Measurements from ENCODE around the gene CMC2.

CMC2 gene

DNA sequence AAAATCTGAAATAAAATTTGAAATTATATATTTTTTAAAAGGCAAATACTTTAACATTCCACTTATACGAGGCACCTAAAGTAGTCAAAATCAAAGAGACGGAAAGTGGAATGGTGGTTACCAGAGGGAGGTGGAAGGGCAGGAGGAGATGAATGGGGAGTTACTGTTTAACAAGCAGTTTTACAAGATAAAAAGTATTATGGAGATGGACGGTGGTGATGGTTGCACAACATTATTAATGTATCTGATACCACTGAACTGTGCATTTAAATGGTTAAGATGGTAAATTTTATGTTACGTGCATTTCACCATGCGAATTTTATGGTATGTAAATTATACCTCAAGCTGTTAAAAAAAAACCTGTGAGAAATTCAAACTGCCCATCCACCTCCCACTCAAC is 5.4 kb downstream of the CMC2 start:
- DNase-seq: no peak

GRCh38 chr16:81000873-81001272 is 5.8 kb downstream of the CMC2 start:
- DNase-seq: no peak

DNA sequence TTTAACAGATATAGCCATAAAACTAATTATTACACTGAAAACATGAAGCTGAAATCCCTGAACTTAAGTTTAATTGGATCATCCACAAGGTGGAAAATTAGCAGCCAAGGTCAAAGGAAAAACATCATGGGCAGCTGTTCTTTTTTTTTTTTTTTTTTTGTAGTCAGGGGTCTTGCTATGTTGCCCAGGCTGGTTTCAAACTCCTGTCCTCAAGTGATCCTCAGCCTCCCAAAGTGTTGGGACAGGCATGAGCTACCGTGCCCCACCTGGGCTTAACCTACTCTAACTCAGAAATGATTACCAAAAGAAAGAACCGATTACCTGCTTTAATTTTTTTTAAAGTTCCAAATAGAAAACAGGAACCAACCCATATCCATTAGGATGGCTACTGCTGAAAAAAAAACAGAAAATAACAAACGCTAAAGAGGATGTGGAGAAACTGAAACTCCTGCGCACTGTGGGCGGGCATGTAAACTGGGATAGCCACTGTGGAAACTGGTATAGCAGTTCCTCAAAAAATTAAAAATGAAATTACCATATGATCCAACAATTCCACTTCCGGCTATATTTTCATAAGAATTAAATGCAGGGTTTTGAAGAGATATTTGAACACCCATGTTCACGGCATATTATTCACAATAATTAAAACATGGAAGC is 8.6 kb downstream of the CMC2 start:
- no peak for DNase-seq

DNA sequence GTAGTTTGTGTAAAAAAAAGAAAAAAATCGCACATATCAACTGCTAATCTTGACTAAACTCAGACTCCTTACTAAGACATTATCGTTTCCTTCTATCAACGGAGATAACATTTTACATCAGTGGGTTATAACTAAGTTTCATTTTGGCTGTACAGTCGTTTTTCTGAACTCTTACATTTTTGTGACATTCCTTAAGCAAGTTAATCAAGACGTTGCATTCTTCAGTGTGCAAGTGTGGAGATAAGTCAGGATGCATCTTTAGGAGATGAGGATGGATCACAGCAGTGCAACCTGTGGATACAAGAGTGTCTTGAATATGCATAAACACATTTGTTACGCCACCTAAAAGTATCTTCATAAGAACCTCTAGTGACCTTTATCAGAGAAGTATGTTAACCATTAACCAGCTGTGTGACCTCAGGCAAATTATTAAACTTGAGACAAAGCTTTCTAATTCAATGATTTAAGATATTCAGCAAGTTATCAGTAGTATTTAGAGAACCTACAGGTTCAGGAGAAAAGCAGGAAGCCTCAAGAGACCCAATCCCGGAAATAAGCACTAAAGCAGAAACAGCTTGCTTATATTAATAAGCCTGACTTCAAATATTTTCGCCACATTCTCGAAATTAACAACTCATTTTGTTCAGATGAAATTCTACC is 9.4 kb downstream of the CMC2 start:
- peak; percentile 32 for DNase-seq

GRCh38 chr16:80996688-80997138 is 10.0 kb downstream of the CMC2 start:
- no peak for DNase-seq

- peak; percentile 43 for DNase-seq
Measured at GRCh38 chr16:80994451-80994850, 12.2 kb downstream of the CMC2 start.

GRCh38 chr16:80993834-80994233 is 12.9 kb downstream of the CMC2 start:
- no peak for DNase-seq

DNA sequence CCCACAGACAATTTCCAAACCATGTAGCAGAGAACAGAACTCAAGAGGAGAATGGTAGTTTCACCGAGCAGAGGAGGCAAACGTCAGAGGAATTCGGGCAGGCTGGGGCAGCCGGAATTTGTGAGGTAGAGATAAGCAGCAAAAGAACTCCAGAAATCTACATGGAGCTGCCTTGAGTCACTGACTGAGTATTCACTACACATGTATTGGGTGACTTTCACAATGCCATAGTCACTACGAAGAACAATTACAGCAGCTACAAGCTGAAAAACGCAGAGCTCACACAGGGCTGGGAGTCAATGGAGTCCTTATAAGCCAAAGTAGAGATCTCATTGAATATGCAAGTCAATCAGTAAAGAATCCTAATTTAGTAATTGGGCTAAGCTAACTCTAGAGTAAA is 13.4 kb downstream of the CMC2 start:
- peak; percentile 92 for DNase-seq

DNA sequence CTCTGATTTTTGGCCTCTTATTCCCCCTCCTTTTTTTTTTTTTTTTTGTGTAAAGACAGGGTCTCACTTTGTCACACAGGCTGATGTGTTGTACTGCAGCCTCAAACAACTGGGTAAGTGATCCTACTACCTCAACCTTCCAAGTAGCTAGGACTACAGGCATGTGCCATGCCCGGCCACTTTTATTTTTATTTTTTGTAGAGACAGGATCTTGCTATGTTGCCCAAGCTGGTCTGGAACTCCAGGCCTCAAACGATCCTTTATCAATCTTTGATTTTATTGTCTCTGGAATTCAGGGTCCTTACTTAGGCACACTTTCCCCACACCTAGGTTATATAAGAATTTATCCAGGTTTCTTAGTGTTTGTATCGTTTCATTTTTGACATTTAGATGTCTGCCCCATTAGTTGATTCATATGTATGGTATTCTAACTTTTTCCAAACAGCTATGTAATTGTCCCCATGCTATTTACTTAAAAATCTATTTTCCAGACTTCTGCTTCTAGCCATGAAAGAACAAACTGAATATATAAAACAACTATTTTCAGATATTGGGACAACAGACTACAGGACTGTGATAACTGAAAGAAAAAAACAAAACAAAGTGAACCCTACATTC is 13.9 kb downstream of the CMC2 start:
- DNase-seq: no peak

DNA sequence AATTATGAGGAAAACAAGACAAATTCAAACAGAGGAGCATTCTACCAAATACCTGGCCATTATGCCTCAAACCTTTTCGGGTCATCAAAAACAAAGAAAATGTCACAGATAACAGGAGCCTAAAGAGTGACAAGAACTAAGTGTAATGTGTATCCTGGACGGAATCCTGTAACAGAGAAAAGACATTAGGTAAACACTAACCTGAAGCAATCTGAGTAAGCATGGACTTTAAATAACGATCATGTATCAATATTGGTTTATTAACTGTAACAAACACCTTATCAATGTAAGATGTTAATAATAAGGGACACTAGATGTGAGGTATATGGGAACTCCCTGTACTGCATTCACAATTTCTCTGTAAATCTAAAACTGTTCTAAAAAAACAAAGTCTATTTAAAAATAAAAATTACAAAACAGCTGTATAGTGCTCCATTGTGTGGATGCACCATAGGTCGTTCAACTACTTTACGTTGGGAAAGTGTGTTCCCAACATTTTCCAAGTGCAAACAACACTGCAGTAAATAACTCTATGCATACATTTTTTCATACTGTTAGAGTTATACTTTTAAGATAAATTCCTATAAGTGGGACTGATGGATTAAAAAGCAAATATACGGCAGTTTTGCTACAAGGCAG is 14.8 kb downstream of the CMC2 start:
- no peak for DNase-seq

DNA sequence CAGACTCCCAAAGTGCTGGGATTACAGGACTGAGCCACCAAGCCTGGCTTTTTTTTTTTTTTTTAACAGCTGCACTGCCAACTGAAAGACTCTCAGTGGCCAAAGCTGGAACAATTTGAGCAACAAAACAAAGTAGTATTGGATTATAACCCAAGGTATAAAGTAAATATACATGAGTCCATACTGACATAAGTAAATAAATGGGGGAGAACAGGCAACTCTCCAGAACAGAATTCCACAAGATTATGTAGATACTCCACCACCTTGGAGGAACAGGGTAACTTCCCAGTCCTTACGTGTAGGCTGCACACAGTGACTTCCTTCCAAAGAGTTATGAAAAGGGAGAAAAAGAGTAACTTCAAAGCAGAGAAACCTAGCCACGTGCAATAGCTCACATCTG is 15.7 kb downstream of the CMC2 start:
- no peak for DNase-seq

- DNase-seq: no peak
Measured at GRCh38 chr16:80990577-80990976, 16.1 kb downstream of the CMC2 start.

GRCh38 chr16:80989801-80990200 is 16.9 kb downstream of the CMC2 start:
- no peak for DNase-seq

DNA sequence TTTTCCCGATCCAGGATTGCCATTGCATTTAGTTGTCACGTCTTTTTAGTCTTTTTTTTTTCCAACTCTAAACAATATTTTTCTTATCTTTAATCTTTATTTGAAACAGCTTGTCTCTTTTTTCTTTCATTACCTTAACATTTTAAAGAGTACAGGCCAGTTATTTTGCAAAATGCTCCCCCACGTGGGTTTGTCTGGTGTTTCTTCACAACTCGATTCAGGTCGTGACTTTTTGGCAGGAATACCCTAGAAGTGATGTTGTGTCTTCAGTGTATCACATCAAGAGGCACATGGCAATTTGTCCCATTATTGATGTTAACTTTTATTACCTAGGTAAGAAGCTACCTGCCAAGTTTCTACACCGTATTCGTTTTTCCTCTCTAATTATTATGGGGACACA is 17.9 kb downstream of the CMC2 start:
- no peak for DNase-seq

- no peak for DNase-seq
Measured at GRCh38 chr16:80986557-80986956, 20.1 kb downstream of the CMC2 start.

DNA sequence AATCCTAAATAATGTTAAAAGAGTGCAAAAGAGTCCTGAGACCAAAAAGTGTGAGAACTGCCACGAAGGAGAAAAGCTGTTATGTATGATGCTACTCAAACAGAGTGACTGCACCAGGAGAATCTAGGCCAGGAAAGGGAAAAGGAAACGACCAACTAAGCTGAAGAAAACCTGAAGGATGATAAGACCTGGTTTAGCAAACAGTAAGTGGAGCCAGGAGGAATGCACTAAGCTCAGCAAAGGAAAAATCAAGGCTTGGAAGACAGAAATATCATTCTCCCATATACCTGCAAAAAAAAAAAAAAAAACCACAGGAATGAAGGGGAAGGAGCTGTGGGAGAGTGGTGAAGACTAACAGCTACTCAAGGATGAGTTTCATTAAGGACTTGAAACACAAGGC is 21.1 kb downstream of the CMC2 start:
- no peak for DNase-seq

GRCh38 chr16:80984124-80984892 is 22.4 kb downstream of the CMC2 start:
- no peak for DNase-seq

GRCh38 chr16:80982646-80983045 is 24.0 kb downstream of the CMC2 start:
- DNase-seq: no peak

DNA sequence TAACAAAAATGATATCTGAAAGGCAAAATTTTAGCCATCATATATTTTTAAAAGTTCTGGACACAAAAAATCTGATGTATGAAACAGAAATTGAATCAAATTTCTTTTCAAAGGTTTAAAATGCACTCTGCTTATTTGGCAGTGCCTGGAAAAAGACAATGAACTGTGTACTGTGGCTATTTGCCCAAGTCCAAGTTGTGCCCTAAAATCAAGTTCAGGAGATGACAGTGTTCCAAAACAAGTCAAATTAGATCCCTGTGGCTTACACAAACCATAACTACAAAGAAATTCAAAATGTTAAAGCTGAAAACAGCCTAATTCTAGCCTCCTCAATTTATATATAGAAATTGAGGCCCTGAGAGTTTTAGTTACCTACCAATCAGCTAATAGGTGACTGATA is 25.6 kb downstream of the CMC2 start:
- DNase-seq: no peak

GRCh38 chr16:80976946-80977345 is 29.7 kb downstream of the CMC2 start:
- no peak for DNase-seq

GRCh38 chr16:80974649-80975376 is 31.9 kb downstream of the CMC2 start:
- no peak for DNase-seq

GRCh38 chr16:80973991-80974390 is 32.7 kb downstream of the CMC2 start:
- peak; percentile 56 for DNase-seq

All from fibroblast of skin of abdomen (primary cell).